Neural cell (in vitro differentiated cells): ENCODE measurements around the gene ERBB2. TPM values are rescaled to one million over a fixed set of nuclear protein-coding genes. Genes with fewer than 3 reads are reported as not detected.

ENCODE experiments used
- H2AFZ ChIP-seq: fragments of 200-600, 300-800 bp; sonication (generic), shearing (Covaris generic); 2 replicates; pipeline ENCODE4 v1.6.0; 2014; ENCODE audit warnings: low read depth, mild to moderate bottlenecking, antibody characterized with exemption, low read length, moderate library complexity
- H3F3A ChIP-seq: fragments of 200-600 bp; shearing (Covaris generic); 2 replicates; pipeline ENCODE4 v1.6.1; 2016; ENCODE audit warnings: mild to moderate bottlenecking, moderate library complexity, mixed read lengths, antibody characterized with exemption, low read length; ENCODE audit not compliant: insufficient read depth, poor library complexity, severe bottlenecking
- H3K27ac ChIP-seq: fragments of 200-600, 300-800 bp; sonication (generic), shearing (Covaris generic); 2 replicates; pipeline ENCODE4 v1.5.1; 2014; ENCODE audit warnings: mild to moderate bottlenecking, low read length, moderate library complexity
- H3K27me3 ChIP-seq: fragments of 300-800, 200-600 bp; sonication (generic), shearing (Covaris generic); 2 replicates; pipeline ENCODE4 v1.6.0; 2014; ENCODE audit warnings: mild to moderate bottlenecking, low read depth, low read length, moderate library complexity; ENCODE audit not compliant: insufficient read depth
- H3K36me3 ChIP-seq: fragments of 300-800, 200-600 bp; sonication (generic), shearing (Covaris generic); 2 replicates; pipeline ENCODE4 v1.5.1; 2014; ENCODE audit warnings: mild to moderate bottlenecking, antibody characterized with exemption, low read length, moderate library complexity; ENCODE audit not compliant: insufficient read depth
- H3K4me2 ChIP-seq: fragments of 300-800, 200-600 bp; sonication (generic), shearing (Covaris generic); 2 replicates; pipeline ENCODE4 v1.6.0; 2014; ENCODE audit warnings: mild to moderate bottlenecking, low read length
- H3K4me3 ChIP-seq: fragments of 300-800, 200-600 bp; sonication (generic), shearing (Covaris generic); 2 replicates; pipeline ENCODE4 v1.5.1; 2014; ENCODE audit warnings: mild to moderate bottlenecking, low read length, moderate library complexity
- H3K79me2 ChIP-seq: fragments of 200-600 bp; shearing (Covaris generic); replicated peaks from 2 replicates; pipeline ENCODE4 v1.6.0; 2014; ENCODE audit warnings: mild to moderate bottlenecking, low read length, moderate library complexity; ENCODE audit not compliant: insufficient read depth
- H3K9ac ChIP-seq: fragments of 300-800, 200-600 bp; sonication (generic), shearing (Covaris generic); 2 replicates; pipeline ENCODE4 v1.6.1; 2016; ENCODE audit warnings: mild to moderate bottlenecking, low read length, mixed read lengths
- H3K9me2 ChIP-seq: fragments of 200-600 bp; shearing (Covaris generic); 2 replicates; pipeline ENCODE4 v1.6.1; 2016; ENCODE audit warnings: mild to moderate bottlenecking, low read length, mixed read lengths; ENCODE audit not compliant: insufficient read depth
- H3K9me3 ChIP-seq: fragments of 200-600, 300-800 bp; sonication (generic), shearing (Covaris generic); 2 replicates; pipeline ENCODE4 v1.6.1; 2016; ENCODE audit warnings: mild to moderate bottlenecking, mixed run types, low read length, moderate library complexity, mixed read lengths
- H4K20me1 ChIP-seq: fragments of 200-600 bp; shearing (Covaris generic); 2 replicates; pipeline ENCODE4 v1.6.1; 2016; ENCODE audit warnings: mild to moderate bottlenecking, mixed run types; ENCODE audit not compliant: insufficient read depth
- EP300 ChIP-seq: fragments of 450-650 bp; conservative IDR thresholded peaks from 2 replicates; pipeline ENCODE4 v1.6.1; 2014; ENCODE audit warnings: antibody characterized with exemption, mild to moderate bottlenecking, moderate library complexity; ENCODE audit not compliant: poor library complexity, severe bottlenecking
- EZH2 ChIP-seq: fragments of 200-600, 300-800 bp; shearing (Covaris generic), sonication (generic); IDR thresholded peaks from 2 replicates; pipeline ENCODE4 v1.6.1; 2014; ENCODE audit warnings: antibody characterized with exemption, low read length, borderline replicate concordance, mild to moderate bottlenecking; ENCODE audit not compliant: insufficient read depth, poor library complexity, severe bottlenecking
- MXI1 ChIP-seq: fragments of 450-650 bp; conservative IDR thresholded peaks from 2 replicates; pipeline ENCODE4 v1.6.1; 2014; ENCODE audit warnings: antibody characterized with exemption, mild to moderate bottlenecking; ENCODE audit not compliant: poor library complexity, severe bottlenecking
- POLR2AphosphoS5 ChIP-seq: IDR thresholded peaks from 2 replicates; pipeline ENCODE4 v1.6.1; 2012
- RAD21 ChIP-seq: fragments of 450-650 bp; conservative IDR thresholded peaks from 2 replicates; pipeline ENCODE4 v1.6.1; 2014; ENCODE audit warnings: antibody characterized with exemption, mild to moderate bottlenecking, moderate library complexity
- SMC3 ChIP-seq: fragments of 450-650 bp; conservative IDR thresholded peaks from 2 replicates; pipeline ENCODE4 v1.6.1; 2014; ENCODE audit warnings: antibody characterized with exemption, mild to moderate bottlenecking, moderate library complexity; ENCODE audit not compliant: poor library complexity
- TAF1 ChIP-seq: IDR thresholded peaks from 2 replicates; pipeline ENCODE4 v1.6.1; 2012; ENCODE audit warnings: low read depth
- polyA plus RNA-seq: library from polyadenylated mRNA; depleted of rRNA; stranded (reverse); fragments of >200 nt; gene quantifications from 2 replicates; pipeline ENCODE4 v1.2.3, GENCODE V29; 2014
- TF ChIP-seq, protein P1 (sequence below): fragments of 450-650 bp; IDR thresholded peaks from 2 replicates; pipeline ENCODE4 v1.5.1; 2014; ENCODE audit warnings: antibody characterized with exemption, mild to moderate bottlenecking, moderate library complexity; ENCODE audit not compliant: poor library complexity, severe bottlenecking
- TF ChIP-seq, protein P2 (sequence below): IDR thresholded peaks from 2 replicates; pipeline ENCODE4 v1.6.1; 2012; ENCODE audit warnings: borderline replicate concordance

ERBB2 gene
- polyA plus RNA-seq, 1 donor from 2014 or later = 16.0 TPM

DNA sequence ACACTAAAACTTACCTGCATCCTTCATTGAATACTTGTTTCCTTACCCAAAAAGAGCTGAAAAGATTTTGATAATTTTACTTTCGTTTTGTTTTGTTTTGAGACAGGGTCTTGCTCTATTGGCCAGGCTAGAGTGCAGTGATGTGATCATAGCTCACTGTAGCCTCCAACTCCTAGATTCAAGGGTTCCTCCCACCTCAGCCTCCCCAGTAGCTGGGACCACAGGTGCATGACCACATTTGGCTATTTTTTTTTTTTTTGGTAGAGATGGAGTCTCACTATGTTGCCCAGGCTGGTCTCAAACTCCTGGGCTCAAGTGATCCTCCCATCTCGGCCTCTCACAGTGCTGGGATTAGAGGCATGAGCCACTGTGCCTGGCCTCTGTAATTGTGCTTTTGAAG is 44.8 kb upstream of the ERBB2 start:
- no peak overlapping the region for H2AFZ ChIP-seq
- no peaks in the 10 kb centered on the region for H3F3A ChIP-seq
- H3K9ac ChIP-seq = no peak overlapping the region
- no peaks in the 10 kb centered on the region for H3K9me3 ChIP-seq
- H3K36me3 ChIP-seq = no peaks in the 10 kb centered on the region
- no peaks in the 10 kb centered on the region for H3K9me2 ChIP-seq
- TF ChIP-seq POLR2AphosphoS5 = no peak
- TF ChIP-seq SMC3 = no peak
- no peak for TF ChIP-seq RAD21
- no peak for TF ChIP-seq MXI1
- TF ChIP-seq EP300 = no peak
- TF ChIP-seq, protein P1, sequence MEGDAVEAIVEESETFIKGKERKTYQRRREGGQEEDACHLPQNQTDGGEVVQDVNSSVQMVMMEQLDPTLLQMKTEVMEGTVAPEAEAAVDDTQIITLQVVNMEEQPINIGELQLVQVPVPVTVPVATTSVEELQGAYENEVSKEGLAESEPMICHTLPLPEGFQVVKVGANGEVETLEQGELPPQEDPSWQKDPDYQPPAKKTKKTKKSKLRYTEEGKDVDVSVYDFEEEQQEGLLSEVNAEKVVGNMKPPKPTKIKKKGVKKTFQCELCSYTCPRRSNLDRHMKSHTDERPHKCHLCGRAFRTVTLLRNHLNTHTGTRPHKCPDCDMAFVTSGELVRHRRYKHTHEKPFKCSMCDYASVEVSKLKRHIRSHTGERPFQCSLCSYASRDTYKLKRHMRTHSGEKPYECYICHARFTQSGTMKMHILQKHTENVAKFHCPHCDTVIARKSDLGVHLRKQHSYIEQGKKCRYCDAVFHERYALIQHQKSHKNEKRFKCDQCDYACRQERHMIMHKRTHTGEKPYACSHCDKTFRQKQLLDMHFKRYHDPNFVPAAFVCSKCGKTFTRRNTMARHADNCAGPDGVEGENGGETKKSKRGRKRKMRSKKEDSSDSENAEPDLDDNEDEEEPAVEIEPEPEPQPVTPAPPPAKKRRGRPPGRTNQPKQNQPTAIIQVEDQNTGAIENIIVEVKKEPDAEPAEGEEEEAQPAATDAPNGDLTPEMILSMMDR = no peak
- TF ChIP-seq EZH2 = no peak
- TF ChIP-seq TAF1 = no peak
- TF ChIP-seq, protein P2, sequence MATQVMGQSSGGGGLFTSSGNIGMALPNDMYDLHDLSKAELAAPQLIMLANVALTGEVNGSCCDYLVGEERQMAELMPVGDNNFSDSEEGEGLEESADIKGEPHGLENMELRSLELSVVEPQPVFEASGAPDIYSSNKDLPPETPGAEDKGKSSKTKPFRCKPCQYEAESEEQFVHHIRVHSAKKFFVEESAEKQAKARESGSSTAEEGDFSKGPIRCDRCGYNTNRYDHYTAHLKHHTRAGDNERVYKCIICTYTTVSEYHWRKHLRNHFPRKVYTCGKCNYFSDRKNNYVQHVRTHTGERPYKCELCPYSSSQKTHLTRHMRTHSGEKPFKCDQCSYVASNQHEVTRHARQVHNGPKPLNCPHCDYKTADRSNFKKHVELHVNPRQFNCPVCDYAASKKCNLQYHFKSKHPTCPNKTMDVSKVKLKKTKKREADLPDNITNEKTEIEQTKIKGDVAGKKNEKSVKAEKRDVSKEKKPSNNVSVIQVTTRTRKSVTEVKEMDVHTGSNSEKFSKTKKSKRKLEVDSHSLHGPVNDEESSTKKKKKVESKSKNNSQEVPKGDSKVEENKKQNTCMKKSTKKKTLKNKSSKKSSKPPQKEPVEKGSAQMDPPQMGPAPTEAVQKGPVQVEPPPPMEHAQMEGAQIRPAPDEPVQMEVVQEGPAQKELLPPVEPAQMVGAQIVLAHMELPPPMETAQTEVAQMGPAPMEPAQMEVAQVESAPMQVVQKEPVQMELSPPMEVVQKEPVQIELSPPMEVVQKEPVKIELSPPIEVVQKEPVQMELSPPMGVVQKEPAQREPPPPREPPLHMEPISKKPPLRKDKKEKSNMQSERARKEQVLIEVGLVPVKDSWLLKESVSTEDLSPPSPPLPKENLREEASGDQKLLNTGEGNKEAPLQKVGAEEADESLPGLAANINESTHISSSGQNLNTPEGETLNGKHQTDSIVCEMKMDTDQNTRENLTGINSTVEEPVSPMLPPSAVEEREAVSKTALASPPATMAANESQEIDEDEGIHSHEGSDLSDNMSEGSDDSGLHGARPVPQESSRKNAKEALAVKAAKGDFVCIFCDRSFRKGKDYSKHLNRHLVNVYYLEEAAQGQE = no peak
- no peak overlapping the region for H3K4me2 ChIP-seq
- H4K20me1 ChIP-seq = no peaks in the 10 kb centered on the region
- no peak overlapping the region for H3K27ac ChIP-seq
- no peaks in the 10 kb centered on the region for H3K79me2 ChIP-seq
- H3K27me3 ChIP-seq = no peaks in the 10 kb centered on the region
- no peak overlapping the region for H3K4me3 ChIP-seq

DNA sequence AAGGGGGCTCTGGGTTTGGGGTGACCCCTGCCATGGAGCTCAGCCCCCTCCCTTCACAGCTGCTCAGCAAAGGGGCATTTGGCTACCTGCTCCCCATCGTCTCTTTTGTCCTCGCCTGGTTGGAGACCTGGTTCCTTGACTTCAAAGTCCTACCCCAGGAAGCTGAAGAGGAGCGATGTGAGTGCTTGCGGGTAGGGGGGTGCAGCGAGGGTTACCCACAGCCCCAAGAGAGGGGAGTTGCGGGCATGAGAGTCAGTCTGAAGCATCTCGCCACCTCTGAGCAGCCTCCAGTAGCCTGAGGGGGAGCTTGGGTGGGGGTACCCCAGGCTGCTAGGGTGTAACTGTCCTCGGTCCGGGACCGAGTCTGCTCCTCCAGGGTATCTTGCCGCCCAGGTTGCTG is 41.5 kb upstream of the ERBB2 start:
- TF ChIP-seq EZH2 = no peak
- TF ChIP-seq EP300 = no peak
- no peak for TF ChIP-seq RAD21
- no peak for TF ChIP-seq TAF1
- TF ChIP-seq, protein P2 = no peak
- TF ChIP-seq MXI1 = no peak
- TF ChIP-seq, protein P1 = no peak
- TF ChIP-seq POLR2AphosphoS5 = no peak
- TF ChIP-seq SMC3 = no peak
- H2AFZ ChIP-seq = no peak overlapping the region
- no peaks in the 10 kb centered on the region for H3K9me3 ChIP-seq
- H3K9me2 ChIP-seq = no peaks in the 10 kb centered on the region
- H3F3A ChIP-seq = no peaks in the 10 kb centered on the region
- H3K27me3 ChIP-seq = no peaks in the 10 kb centered on the region
- no peaks in the 10 kb centered on the region for H3K36me3 ChIP-seq
- no peak overlapping the region for H3K4me2 ChIP-seq
- no peaks in the 10 kb centered on the region for H4K20me1 ChIP-seq
- no peak overlapping the region for H3K9ac ChIP-seq
- H3K27ac ChIP-seq = no peak overlapping the region
- H3K4me3 ChIP-seq = no peak overlapping the region
- H3K79me2 ChIP-seq = no peaks in the 10 kb centered on the region
